ENCODE measurements around the gene RNF217. TPM values are rescaled to one million over a fixed set of nuclear protein-coding genes. Genes with fewer than 3 reads are reported as not detected.
A peak's percentile ranks its signal among the peaks of the same experiment; 100 is the strongest.

RNF217 gene
- total and polyA plus RNA-seq, 4 donors: 5.0 to 79.5 (median 33.4) TPM

DNA sequence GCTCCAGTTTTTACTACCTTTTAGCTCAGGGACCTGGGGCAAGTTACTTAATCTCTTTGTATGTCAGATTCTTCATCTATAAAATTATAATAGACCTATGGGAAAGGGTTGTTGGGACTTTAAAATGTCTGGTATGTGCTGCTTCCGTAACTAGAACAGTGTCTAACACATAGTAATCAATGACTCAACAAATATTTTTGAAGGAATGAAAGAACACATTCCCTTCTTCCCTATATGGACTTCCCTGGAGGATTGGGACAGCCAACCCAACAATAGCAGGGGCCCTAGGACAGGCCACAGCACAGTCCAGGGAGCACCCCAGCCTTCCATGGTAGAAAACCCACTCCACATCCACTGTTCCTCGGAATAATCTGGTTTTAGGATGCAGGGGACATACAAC lies 140.7 kb downstream of the RNF217 start:
- Histone ChIP-seq H3K9me3 (ENCODE audit: control insufficient read depth, low read length) (no peaks in the 10 kb centered on the region), H3K4me1 (ENCODE audit: control insufficient read depth in 1 of 2, insufficient read depth in 2 of 2, low read length in 2 of 2) (peaks cover 0 to 7% of the 10 kb centered on the region in 2 donors), H3K27ac (ENCODE audit: low read depth in 1 of 2, low read length in 2 of 2) (peak overlapping the region; percentile 31 to 40), H3K36me3 (ENCODE audit: control insufficient read depth in 1 of 2, insufficient read depth in 2 of 2, low read length in 1 of 2) (no peaks in the 10 kb centered on the region), H3K27me3 (ENCODE audit: control insufficient read depth in 1 of 2, insufficient read depth in 2 of 2, low read length in 1 of 2) (no peaks in the 10 kb centered on the region), H3K4me3 (ENCODE audit: low read length in 2 of 2) (no peak overlapping the region)
- WGBS, 2 donors: 10 to 17% methylated on average over 2 of the region's 2 CpGs
- intact Hi-C loops (cut with DNase I): loop anchor here (5.0 kb wide), 1 partner anchor 141 kb away; the partner anchor contains the start of gene RNF217 (in 2 of the 2)
- ATAC-seq (ENCODE audit: low FRiP score) (no peak), DNase-seq (no peak)

DNA sequence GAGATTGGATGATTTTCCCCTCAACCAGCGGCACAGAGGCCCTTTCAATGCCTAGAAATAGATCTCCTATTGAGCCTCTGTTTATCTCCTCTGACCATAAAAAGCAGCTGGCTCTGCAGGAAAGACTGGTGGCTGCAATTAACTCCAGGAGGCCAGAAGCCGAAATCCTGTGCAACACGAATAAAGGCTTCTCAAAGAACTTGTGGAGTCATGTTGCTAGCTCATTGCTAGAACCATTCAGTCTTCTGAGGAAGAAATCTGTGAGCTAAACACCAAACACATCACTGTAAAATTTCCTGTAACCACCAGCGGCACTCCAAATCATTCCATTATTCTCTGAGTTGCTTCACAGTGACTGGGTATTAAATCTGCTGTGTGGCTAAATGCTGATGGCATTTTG lies 142.2 kb downstream of the RNF217 start:
- intact Hi-C loops (cut with DNase I): loop anchor here (5.0 kb wide), 1 partner anchor 142 kb away; the partner anchor contains the start of gene RNF217 (in 2 of the 2)
- Histone ChIP-seq H3K27me3 (ENCODE audit: control insufficient read depth in 1 of 2, insufficient read depth in 2 of 2, low read length in 1 of 2) (no peaks in the 10 kb centered on the region), H3K36me3 (ENCODE audit: control insufficient read depth in 1 of 2, insufficient read depth in 2 of 2, low read length in 1 of 2) (no peaks in the 10 kb centered on the region), H3K9me3 (ENCODE audit: control insufficient read depth, low read length) (no peaks in the 10 kb centered on the region), H3K4me3 (ENCODE audit: low read length in 2 of 2) (no peak overlapping the region), H3K4me1 (ENCODE audit: control insufficient read depth in 1 of 2, insufficient read depth in 2 of 2, low read length in 2 of 2) (peaks cover 0 to 7% of the 10 kb centered on the region in 2 donors), H3K27ac (ENCODE audit: low read depth in 1 of 2, low read length in 2 of 2) (peak overlapping the region; percentile 54 to 82)
- 3 to 10% methylated on average over 4 of the region's 4 CpGs for WGBS, 2 donors
- ATAC-seq (ENCODE audit: low FRiP score) (no peak), DNase-seq (no peak)

DNA sequence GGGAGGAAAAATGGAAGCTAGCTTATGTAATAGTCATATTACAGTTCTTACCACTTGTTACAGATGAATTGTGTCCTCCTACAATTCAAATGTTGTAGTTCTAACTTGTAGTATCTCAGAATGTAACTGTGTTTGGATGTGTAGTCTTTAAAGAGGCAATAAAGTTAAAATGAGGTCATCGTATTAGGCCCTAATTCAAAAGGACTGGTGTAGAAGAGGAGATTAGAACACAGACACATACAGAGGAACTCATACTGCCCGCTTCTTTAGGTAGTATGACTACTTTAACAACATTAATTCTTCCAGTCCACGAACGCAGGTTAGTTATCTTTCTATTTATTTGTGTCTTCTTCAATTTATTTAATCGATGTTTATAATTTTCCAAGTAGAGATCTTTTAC lies 144.8 kb downstream of the RNF217 start:
- no peak overlapping the region for H3K27ac ChIP-seq (ENCODE audit: low read depth in 1 of 2, low read length in 2 of 2)
- intact Hi-C loops (cut with DNase I): no loop called here
- WGBS, 2 donors: 95 to 96% methylated on average over 5 of the region's 5 CpGs

DNA sequence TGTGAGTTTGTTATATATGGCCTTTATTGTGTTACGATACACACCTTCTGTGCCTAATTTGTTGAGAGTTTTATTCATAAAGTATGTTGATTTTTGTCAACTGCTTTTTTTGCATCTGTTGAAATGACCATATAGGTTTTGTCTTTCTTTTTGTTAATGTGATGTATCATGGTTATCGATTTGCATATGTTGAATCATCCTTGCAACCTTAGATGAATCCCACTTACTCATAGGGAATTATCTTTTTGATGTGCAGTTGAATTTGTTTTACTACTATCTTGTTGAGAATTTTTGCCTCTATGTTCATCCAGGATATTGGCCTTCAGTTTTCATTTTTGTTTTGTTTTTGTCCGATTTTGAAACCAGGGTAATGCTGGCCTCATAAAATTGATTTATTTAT lies 145.7 kb downstream of the RNF217 start:
- WGBS, 2 donors: 88 to 95% methylated on average over 3 of the region's 3 CpGs
- peaks cover 3% of the 10 kb centered on the region for H3K9me3 ChIP-seq (ENCODE audit: control insufficient read depth, low read length)
- ATAC-seq (ENCODE audit: low FRiP score) (no peak), DNase-seq (no peak)
- intact Hi-C loops (cut with DNase I): no loop called here
- H3K27ac ChIP-seq (ENCODE audit: low read depth in 1 of 2, low read length in 2 of 2): no peak overlapping the region
- H3K4me3 ChIP-seq (ENCODE audit: low read length in 2 of 2): no peak overlapping the region
- no peaks in the 10 kb centered on the region for H3K27me3 ChIP-seq (ENCODE audit: control insufficient read depth in 1 of 2, insufficient read depth in 2 of 2, low read length in 1 of 2)
- no peaks in the 10 kb centered on the region for H3K36me3 ChIP-seq (ENCODE audit: control insufficient read depth in 1 of 2, insufficient read depth in 2 of 2, low read length in 1 of 2)
- H3K4me1 ChIP-seq (ENCODE audit: control insufficient read depth in 1 of 2, insufficient read depth in 2 of 2, low read length in 2 of 2): peaks cover 0 to 7% of the 10 kb centered on the region in 2 donors

More for the DNA sequence above, 144.8 kb downstream of the RNF217 start:
- no peak for ATAC-seq (ENCODE audit: low FRiP score)
- H3K4me1 ChIP-seq (ENCODE audit: control insufficient read depth in 1 of 2, insufficient read depth in 2 of 2, low read length in 2 of 2): peaks cover 0 to 7% of the 10 kb centered on the region in 2 donors
- no peaks in the 10 kb centered on the region for H3K36me3 ChIP-seq (ENCODE audit: control insufficient read depth in 1 of 2, insufficient read depth in 2 of 2, low read length in 1 of 2)
- H3K9me3 ChIP-seq (ENCODE audit: control insufficient read depth, low read length): peaks cover 3% of the 10 kb centered on the region
- no peak overlapping the region for H3K4me3 ChIP-seq (ENCODE audit: low read length in 2 of 2)
- no peak for DNase-seq
- H3K27me3 ChIP-seq (ENCODE audit: control insufficient read depth in 1 of 2, insufficient read depth in 2 of 2, low read length in 1 of 2): no peaks in the 10 kb centered on the region

DNA sequence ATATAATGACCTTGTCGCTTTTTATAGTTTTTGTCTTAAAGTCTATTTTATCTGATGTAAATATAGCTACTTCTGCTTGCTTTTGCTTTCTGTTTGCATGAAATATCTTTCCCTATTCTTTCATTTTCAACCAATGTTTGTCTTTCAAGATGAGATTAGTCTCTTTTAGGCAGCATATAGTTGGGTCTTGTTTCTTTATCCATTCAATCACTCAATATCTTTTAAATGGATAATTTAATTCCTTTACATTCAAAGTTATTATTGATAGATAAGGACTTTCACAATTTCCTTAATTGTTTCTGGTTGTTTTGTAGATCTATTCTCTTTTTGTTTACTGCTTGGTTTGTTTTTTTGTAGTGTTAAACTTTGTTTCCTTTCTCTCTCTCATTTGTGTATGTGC lies 147.8 kb downstream of the RNF217 start:
- WGBS, 2 donors: 93 to 94% methylated on average over 1 of the region's 1 CpG
- H3K9me3 ChIP-seq (ENCODE audit: control insufficient read depth, low read length): peaks cover 3% of the 10 kb centered on the region
- intact Hi-C loops (cut with DNase I): no loop called here
- H3K27ac ChIP-seq (ENCODE audit: low read depth in 1 of 2, low read length in 2 of 2): no peak overlapping the region
- H3K27me3 ChIP-seq (ENCODE audit: control insufficient read depth in 1 of 2, insufficient read depth in 2 of 2, low read length in 1 of 2): no peaks in the 10 kb centered on the region
- no peaks in the 10 kb centered on the region for H3K36me3 ChIP-seq (ENCODE audit: control insufficient read depth in 1 of 2, insufficient read depth in 2 of 2, low read length in 1 of 2)
- H3K4me1 ChIP-seq (ENCODE audit: control insufficient read depth in 1 of 2, insufficient read depth in 2 of 2, low read length in 2 of 2): no peaks in the 10 kb centered on the region
- DNase-seq: no peak
- ATAC-seq (ENCODE audit: low FRiP score): no peak
- no peak overlapping the region for H3K4me3 ChIP-seq (ENCODE audit: low read length in 2 of 2)

DNA sequence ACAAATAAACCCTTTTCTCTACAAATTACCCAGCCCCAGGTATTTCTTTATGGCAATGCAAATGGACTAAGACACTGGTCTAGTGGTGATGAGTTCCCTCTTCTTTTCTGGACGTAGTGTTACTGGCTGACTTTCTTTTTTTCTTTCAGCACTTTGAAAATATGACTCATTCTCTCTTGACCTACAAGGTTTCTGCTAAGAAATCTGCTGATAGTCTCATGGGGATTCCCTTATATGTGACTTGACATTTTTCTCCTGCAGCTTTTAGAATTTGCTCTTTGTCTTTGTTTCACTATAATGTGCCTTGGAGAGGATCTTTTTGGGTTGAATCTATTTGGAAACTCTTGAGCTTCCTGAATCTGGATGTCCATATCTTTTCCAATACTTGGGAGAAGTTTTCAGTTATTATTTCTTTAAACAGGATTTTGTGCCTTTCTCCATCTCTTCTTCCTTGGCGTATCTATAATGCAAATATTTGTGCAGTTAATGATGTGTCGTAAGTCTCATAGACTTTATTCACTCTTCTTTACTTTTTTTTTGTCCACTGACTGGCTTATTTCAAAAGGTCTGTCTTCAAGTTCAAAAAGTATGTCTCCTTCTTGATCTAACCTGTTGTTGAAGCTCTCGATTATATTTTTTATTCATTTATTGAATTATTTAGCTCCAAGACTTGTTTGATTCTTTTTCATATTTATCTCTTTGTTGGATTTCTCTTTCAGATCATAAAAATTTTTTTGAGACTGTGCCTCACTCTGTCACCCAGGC lies 149.2 kb downstream of the RNF217 start:
- no peak overlapping the region for H3K4me3 ChIP-seq (ENCODE audit: low read length in 2 of 2)

DNA sequence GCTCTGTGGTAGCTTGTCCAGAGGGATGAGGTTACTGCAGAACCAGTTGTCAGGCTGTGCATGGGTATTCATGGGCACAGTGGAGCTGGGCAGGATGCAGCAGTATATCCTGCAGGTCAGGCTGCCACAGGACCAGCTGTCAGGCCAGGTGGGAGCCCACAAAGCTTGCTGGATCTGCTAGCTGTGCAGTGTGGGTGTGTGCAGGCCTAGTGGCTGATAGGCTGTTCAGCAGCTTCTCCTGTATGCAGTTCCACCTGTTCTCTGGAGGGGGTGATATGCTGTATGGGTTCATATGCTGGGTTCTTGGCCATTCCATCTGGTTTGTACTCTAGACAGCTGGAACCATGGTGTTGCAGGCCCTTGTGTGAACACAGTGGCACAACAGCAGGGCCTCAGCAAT lies 150.7 kb downstream of the RNF217 start:
- peaks cover 3% of the 10 kb centered on the region for H3K9me3 ChIP-seq (ENCODE audit: control insufficient read depth, low read length)
- no peak for ATAC-seq (ENCODE audit: low FRiP score)
- H3K27me3 ChIP-seq (ENCODE audit: control insufficient read depth in 1 of 2, insufficient read depth in 2 of 2, low read length in 1 of 2): no peaks in the 10 kb centered on the region
- no peaks in the 10 kb centered on the region for H3K4me1 ChIP-seq (ENCODE audit: control insufficient read depth in 1 of 2, insufficient read depth in 2 of 2, low read length in 2 of 2)
- DNase-seq: no peak
- H3K27ac ChIP-seq (ENCODE audit: low read depth in 1 of 2, low read length in 2 of 2): no peak overlapping the region
- no peak overlapping the region for H3K4me3 ChIP-seq (ENCODE audit: low read length in 2 of 2)
- no peaks in the 10 kb centered on the region for H3K36me3 ChIP-seq (ENCODE audit: control insufficient read depth in 1 of 2, insufficient read depth in 2 of 2, low read length in 1 of 2)
- intact Hi-C loops (cut with DNase I): no loop called here

More for the DNA sequence above, 149.2 kb downstream of the RNF217 start:
- Histone ChIP-seq H3K36me3 (ENCODE audit: control insufficient read depth in 1 of 2, insufficient read depth in 2 of 2, low read length in 1 of 2) (no peaks in the 10 kb centered on the region), H3K4me1 (ENCODE audit: control insufficient read depth in 1 of 2, insufficient read depth in 2 of 2, low read length in 2 of 2) (no peaks in the 10 kb centered on the region), H3K27ac (ENCODE audit: low read depth in 1 of 2, low read length in 2 of 2) (no peak overlapping the region), H3K27me3 (ENCODE audit: control insufficient read depth in 1 of 2, insufficient read depth in 2 of 2, low read length in 1 of 2) (no peaks in the 10 kb centered on the region), H3K9me3 (ENCODE audit: control insufficient read depth, low read length) (peaks cover 3% of the 10 kb centered on the region)
- no peak for ATAC-seq (ENCODE audit: low FRiP score)
- intact Hi-C loops (cut with DNase I): no loop called here
- no peak for DNase-seq
- 85 to 90% methylated on average over 4 of the region's 4 CpGs for WGBS, 2 donors

DNA sequence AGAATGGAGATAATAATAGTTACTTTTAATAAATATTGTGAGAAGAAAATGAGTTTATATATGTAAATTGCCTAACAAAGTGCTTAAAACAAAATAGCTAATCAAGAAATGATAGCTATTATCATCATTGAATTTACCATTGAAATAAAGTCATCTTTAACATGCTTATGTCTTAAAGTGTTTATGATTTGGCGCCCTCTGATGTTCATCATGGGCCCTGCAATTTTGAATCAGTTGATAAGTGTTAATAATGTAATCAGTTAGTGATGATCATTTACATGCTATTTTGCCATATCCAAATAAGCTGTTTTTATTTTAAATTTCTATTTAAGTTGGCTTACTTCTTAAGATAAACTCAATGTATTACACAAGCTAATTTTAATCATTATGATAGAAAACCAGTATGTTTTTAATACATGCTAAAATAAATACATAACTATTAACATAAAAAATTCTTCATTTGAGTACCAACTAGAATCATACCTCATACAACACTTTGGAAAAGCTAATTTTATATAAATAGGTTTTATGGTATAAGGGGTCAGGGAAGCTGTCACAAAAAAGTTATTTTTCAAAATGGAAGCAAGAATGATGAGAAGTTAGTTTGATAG lies 152.1 kb downstream of the RNF217 start:
- Histone ChIP-seq H3K4me3 (ENCODE audit: low read length in 2 of 2) (no peak overlapping the region), H3K27me3 (ENCODE audit: control insufficient read depth in 1 of 2, insufficient read depth in 2 of 2, low read length in 1 of 2) (no peaks in the 10 kb centered on the region), H3K36me3 (ENCODE audit: control insufficient read depth in 1 of 2, insufficient read depth in 2 of 2, low read length in 1 of 2) (no peaks in the 10 kb centered on the region), H3K27ac (ENCODE audit: low read depth in 1 of 2, low read length in 2 of 2) (no peak overlapping the region), H3K4me1 (ENCODE audit: control insufficient read depth in 1 of 2, insufficient read depth in 2 of 2, low read length in 2 of 2) (no peaks in the 10 kb centered on the region), H3K9me3 (ENCODE audit: control insufficient read depth, low read length) (peaks cover 3% of the 10 kb centered on the region)
- DNase-seq (no peak), ATAC-seq (ENCODE audit: low FRiP score) (no peak)
- WGBS, 2 donors: 0 to 2% methylated on average over 1 of the region's 1 CpG
- intact Hi-C loops (cut with DNase I): loop anchor here (1.0 to 2.0 kb wide), 2 partner anchors 244 kb away; no protein-coding TSS in a partner anchor

DNA sequence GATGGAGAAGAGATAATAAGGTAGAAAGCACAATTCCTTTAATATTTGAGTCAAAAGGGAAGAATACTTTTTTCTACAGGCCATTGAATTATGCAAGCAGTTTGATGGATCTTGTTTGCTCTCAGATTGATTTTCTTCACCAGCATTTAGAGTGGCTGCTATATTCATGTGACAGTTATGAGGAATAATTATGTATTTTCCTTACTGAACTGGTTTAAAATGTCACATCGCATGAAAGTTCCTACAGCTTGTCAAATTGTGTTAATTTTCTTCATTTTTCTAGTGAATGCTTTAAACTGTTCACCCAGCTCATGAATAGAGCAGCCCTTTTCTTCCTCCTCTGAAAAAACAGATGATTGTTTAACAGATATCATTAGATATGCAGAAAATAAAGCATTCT lies 153.9 kb downstream of the RNF217 start:
- Histone ChIP-seq H3K4me3 (ENCODE audit: low read length in 2 of 2) (no peak overlapping the region), H3K9me3 (ENCODE audit: control insufficient read depth, low read length) (no peaks in the 10 kb centered on the region), H3K27ac (ENCODE audit: low read depth in 1 of 2, low read length in 2 of 2) (no peak overlapping the region), H3K4me1 (ENCODE audit: control insufficient read depth in 1 of 2, insufficient read depth in 2 of 2, low read length in 2 of 2) (no peaks in the 10 kb centered on the region), H3K36me3 (ENCODE audit: control insufficient read depth in 1 of 2, insufficient read depth in 2 of 2, low read length in 1 of 2) (no peaks in the 10 kb centered on the region), H3K27me3 (ENCODE audit: control insufficient read depth in 1 of 2, insufficient read depth in 2 of 2, low read length in 1 of 2) (no peaks in the 10 kb centered on the region)
- intact Hi-C loops (cut with DNase I): no loop called here
- DNase-seq (no peak), ATAC-seq (ENCODE audit: low FRiP score) (no peak)
- WGBS, 2 donors: 59 to 71% methylated on average over 1 of the region's 1 CpG
